GM12878 (cell line): ENCODE data around the gene TEX54. TPM values are rescaled to one million over a fixed set of nuclear protein-coding genes. Genes with fewer than 3 reads are reported as not detected.

ENCODE experiments used
- ATAC-seq: fragments of 200-7000 bp; cut with Tn5 transposase; 3 replicates; pipeline ENCODE4 v1.9.1; 2020; ENCODE audit warnings: mild to moderate bottlenecking, moderate library complexity
- BruUV-seq: library from RNA; stranded (reverse); fragments of 400-500 nt; replicated peaks from 2 replicates; lab custom pipeline; 2021; lab: Mats Ljungman, UMichigan
- CTCF ChIA-PET: fragments of 300-600 bp; sonication (Branson Sonifier 250); formaldehyde crosslinking; extraction: SDS; loops from one replicate; lab custom pipeline; 2021; ENCODE audit warnings: inconsistent platforms; lab: Yijun Ruan, JAX
- POLR2A ChIA-PET: fragments of 350-600 bp; formaldehyde crosslinking; extraction: SDS; loops from one replicate; lab custom pipeline; 2021; ENCODE audit warnings: inconsistent platforms; lab: Charles Lee
- RAD21 ChIA-PET: fragments of 300-600 bp; sonication (Branson Sonifier 250); formaldehyde crosslinking; loops from one replicate; lab custom pipeline; 2023; ENCODE audit warnings: antibody characterized with exemption; ENCODE audit not compliant: unreplicated experiment; lab: Charles Lee
- SMC1A ChIA-PET: fragments of 300-600 bp; sonication (Branson Sonifier 250); formaldehyde crosslinking; loops from one replicate; lab custom pipeline; 2023; ENCODE audit not compliant: unreplicated experiment, uncharacterized antibody; lab: Charles Lee
- DNase-seq: peaks from one replicate; pipeline ENCODE4 v3.0.0-alpha.2; 2011; ENCODE audit warnings: low read depth, low spot score
- FAIRE-seq: peaks from 3 replicates; lab custom pipeline; 2011; peaks lifted over from hg19 to GRCh38; lab: Jason Lieb, UNC
- H2AFZ ChIP-seq: 2 replicates; pipeline ENCODE4 v1.6.0; 2011; ENCODE audit warnings: low read depth, low read length, control low read depth; ENCODE audit not compliant: control insufficient read depth
- H3K27ac ChIP-seq: 2 replicates; pipeline ENCODE4 v1.5.1; 2011; ENCODE audit warnings: control low read depth; ENCODE audit not compliant: control insufficient read depth, insufficient read depth
- H3K27me3 ChIP-seq, 2 experiments: replicated peaks in 1 of 2; 2 replicates each; pipeline versions ENCODE4 v1.6.0 to v1.6.1; 2011; ENCODE audit warnings: low read length in 1 of 2; ENCODE audit not compliant: control insufficient read depth in 2 of 2, insufficient read depth in 2 of 2
- H3K36me3 ChIP-seq, 2 experiments: 2 replicates each; pipeline ENCODE4 v1.5.1; 2011; ENCODE audit warnings: low read length in 1 of 2; ENCODE audit not compliant: control insufficient read depth in 2 of 2, insufficient read depth in 2 of 2
- H3K4me1 ChIP-seq: 2 replicates; pipeline ENCODE4 v1.6.1; 2011; ENCODE audit warnings: mild to moderate bottlenecking, low read length, moderate library complexity, mixed read lengths; ENCODE audit not compliant: control insufficient read depth, insufficient read depth
- H3K4me2 ChIP-seq: 2 replicates; pipeline ENCODE4 v1.6.0; 2011; ENCODE audit warnings: control low read depth; ENCODE audit not compliant: control insufficient read depth, insufficient read depth
- H3K4me3 ChIP-seq: fragments of 200-600 bp; sonication (generic); 2 replicates; pipeline ENCODE4 v1.5.1; 2016
- H3K79me2 ChIP-seq: 2 replicates; pipeline ENCODE4 v1.6.0; 2011; ENCODE audit warnings: low read length; ENCODE audit not compliant: control insufficient read depth, insufficient read depth
- H3K9ac ChIP-seq: 2 replicates; pipeline ENCODE4 v1.8.0; 2011; ENCODE audit warnings: low read length, control low read depth, mixed read lengths; ENCODE audit not compliant: control insufficient read depth, insufficient read depth
- H3K9me3 ChIP-seq: replicated peaks from 3 replicates; pipeline ENCODE4 v1.5.1; 2011; ENCODE audit warnings: mild to moderate bottlenecking, low read length; ENCODE audit not compliant: control insufficient read depth, insufficient read depth
- H4K20me1 ChIP-seq: 2 replicates; pipeline ENCODE4 v1.6.0; 2011; ENCODE audit not compliant: control insufficient read depth, insufficient read depth
- BHLHE40 ChIP-seq, 2 experiments: fragments of 450-650 bp in 1 of 2; IDR thresholded peaks; 2 replicates each; pipeline ENCODE4 v1.6.1; 2011 to 2017; ENCODE audit warnings: low read depth in 2 of 2, borderline replicate concordance in 1 of 2, improper control_type of control experiment in 1 of 2, low read length in 1 of 2, mild to moderate bottlenecking in 1 of 2
- EED ChIP-seq: sonication (generic); IDR thresholded peaks from 2 replicates; pipeline ENCODE4 v1.6.1; 2016; ENCODE audit warnings: antibody characterized with exemption, low read depth
- EGR1 ChIP-seq, 2 experiments: IDR thresholded peaks; 1 replicate in 1 of 2; 2 replicates in 1 of 2; pipeline ENCODE4 v1.6.1; 2011 to 2012; ENCODE audit warnings: low read depth in 2 of 2, low read length in 2 of 2, borderline replicate concordance in 1 of 2, mild to moderate bottlenecking in 1 of 2, moderate library complexity in 1 of 2
- EZH2 ChIP-seq: IDR thresholded peaks from 2 replicates; pipeline ENCODE4 v1.6.1; 2012; ENCODE audit warnings: low read depth, mild to moderate bottlenecking, control low read depth, inconsistent platforms, low read length, borderline replicate concordance; ENCODE audit not compliant: control insufficient read depth
- KDM1A ChIP-seq: fragments of 200-600 bp; sonication (generic); IDR thresholded peaks from 2 replicates; pipeline ENCODE4 v1.6.1; 2016; ENCODE audit warnings: borderline replicate concordance
- MLLT1 ChIP-seq: fragments of 450-650 bp; IDR thresholded peaks from 2 replicates; pipeline ENCODE4 v1.6.1; 2016; ENCODE audit warnings: mild to moderate bottlenecking
- PAX8 ChIP-seq: fragments of 450-650 bp; IDR thresholded peaks from 2 replicates; pipeline ENCODE4 v1.6.1; 2017; ENCODE audit warnings: mild to moderate bottlenecking, moderate library complexity
- RFX5 ChIP-seq: IDR thresholded peaks from 2 replicates; pipeline ENCODE4 v1.6.1; 2011; ENCODE audit warnings: low read depth, low read length, improper control_type of control experiment
- RUNX3 ChIP-seq: IDR thresholded peaks from 2 replicates; pipeline ENCODE4 v1.6.1; 2012; ENCODE audit warnings: low read length, inconsistent platforms
- SIX5 ChIP-seq: IDR thresholded peaks from 2 replicates; pipeline ENCODE4 v1.6.1; 2011; ENCODE audit warnings: mild to moderate bottlenecking, low read depth, low read length, moderate library complexity; ENCODE audit not compliant: severe bottlenecking
- SMAD5 ChIP-seq: IDR thresholded peaks from 2 replicates; pipeline ENCODE4 v1.6.1; 2016; ENCODE audit warnings: antibody characterized with exemption, low read depth
- SP1 ChIP-seq: IDR thresholded peaks from one replicate; pipeline ENCODE4 v1.6.1; 2011; ENCODE audit warnings: low read depth, low read length
- TBL1XR1 ChIP-seq: IDR thresholded peaks from 2 replicates; pipeline ENCODE4 v1.6.1; 2012; ENCODE audit warnings: low read depth, low read length, improper control_type of control experiment
- ZNF592 ChIP-seq: fragments of 450-650 bp; IDR thresholded peaks from 2 replicates; pipeline ENCODE4 v1.6.1; 2017; ENCODE audit warnings: mild to moderate bottlenecking, moderate library complexity
- ZNF622 ChIP-seq: fragments of 450-650 bp; IDR thresholded peaks from 2 replicates; pipeline ENCODE4 v1.6.1; 2017; ENCODE audit warnings: mild to moderate bottlenecking, inconsistent platforms
- WGBS: methylation state at CpG from one replicate; pipeline ENCODE4 v1.1.6; 2016; ENCODE audit warnings: low lambda C conversion rate; ENCODE audit not compliant: insufficient replicate concordance, insufficient coverage; ENCODE audit errors: missing lambda C conversion rate; 5-methylcytosine and 5-hydroxymethylcytosine counted together
- in situ Hi-C: fragments of 300-500 bp; cut with MboI; formaldehyde crosslinking; loops from 9 replicates; pipeline ENCODE4 v1.14.3; 2018; ENCODE audit warnings: mixed read lengths
- intact Hi-C: fragments of 100-400 bp; cut with micrococcal nuclease; formaldehyde crosslinking; loops from one replicate; pipeline ENCODE4 v1.14.2; 2022; ENCODE audit not compliant: unreplicated experiment
- polyA plus RNA-seq, 11 experiments: library from polyadenylated mRNA; depleted of rRNA in 4 of 11; unstranded in 6 of 11; stranded (reverse) in 5 of 11; fragments of >200 nt; fragmentation: Nextera tagmentation in 4 of 11; fragmentation: Illumina TruSeq in 1 of 11; extraction: Ambion mirVana in 4 of 11; extraction: Trizol in 1 of 11; gene quantifications; 1 replicate in 1 of 11; 2 replicates in 10 of 11; pipeline versions ENCODE4 v1.2.1 to v1.2.3, GENCODE V29; 2011 to 2016; ENCODE audit warnings: inconsistent platforms in 2 of 11, missing spikeins in 2 of 11, low read depth in 1 of 11
- total RNA-seq, 4 experiments: library from RNA; depleted of rRNA in 3 of 4; stranded (reverse); fragments of >200 nt in 3 of 4; fragmentation: Illumina TruSeq in 1 of 4; extraction: Trizol in 1 of 4; gene quantifications; 2 replicates each; pipeline versions ENCODE4 v1.2.1 to v1.2.3, GENCODE V29; 2013 to 2021

Gene TEX54
- total and polyA plus RNA-seq, 10 of the 15 experiments (the other 5 are each of a cell fraction or from before 2014, with no cell fraction given): 0.38 to 0.68 (median 0.51) TPM; not detected in 7

GRCh38 chr11:62842171-62842741, 9.6 kb upstream of the TEX54 start (continued):
- TF ChIP-seq KDM1A: no peak
- no peak for TF ChIP-seq BHLHE40 (IDR thresholded peaks at IDR 0.05; ENCODE audit: borderline replicate concordance in 1 of 2, low read depth in 2 of 2, low read length in 1 of 2)
- TF ChIP-seq MLLT1: peak; percentile 87
- no peak for TF ChIP-seq TBL1XR1
- TF ChIP-seq EGR1 (IDR thresholded peaks at IDR 0.05; ENCODE audit: borderline replicate concordance in 1 of 2, low read depth in 2 of 2, low read length in 2 of 2): no peak
- TF ChIP-seq PAX8: no peak
- TF ChIP-seq SP1: no peak

GRCh38 chr11:62841361-62842170, 8.9 kb upstream of the TEX54 start:
- in situ Hi-C loops: no loop called here
- POLR2A ChIA-PET: interaction anchor here (0.7 to 3.4 kb wide), 26 partner anchors 9 to 297 kb away, joined by 3 to 92 read pairs (median 5); partner anchors contain the start of genes HNRNPUL2, LBHD1, NXF1 and POLR2G
- H3K4me1 ChIP-seq: peaks cover 7% of the 10 kb centered on the region
- peak overlapping the region; percentile 68; the same call in 1 of the 2 replicates for H3K4me3 ChIP-seq
- FAIRE-seq (peak; percentile 100), ATAC-seq (peak; percentile 83), DNase-seq (peak; percentile 100)
- RAD21 ChIA-PET: interaction anchor here (0.9 to 2.9 kb wide), 13 partner anchors 10 to 286 kb away, joined by 3 to 31 read pairs (median 4); partner anchors contain the start of genes HNRNPUL2, POLR2G, STX5 and TMEM179B
- peak overlapping the region; percentile 99 for H3K9ac ChIP-seq
- H3K79me2 ChIP-seq: peaks cover 22% of the 10 kb centered on the region
- SMC1A ChIA-PET: interaction anchor here (1.2 to 3.0 kb wide), 8 partner anchors 10 to 176 kb away, joined by 3 to 36 read pairs (median 6); partner anchors contain the start of genes C11orf98, CSKMT, STX5 and TEX54
- no peaks in the 10 kb centered on the region for H4K20me1 ChIP-seq
- H3K4me2 ChIP-seq: peak overlapping the region; percentile 89
- CTCF ChIA-PET: interaction anchor here (0.6 to 3.4 kb wide), 10 partner anchors 9 to 285 kb away, joined by 3 to 28 read pairs (median 4); partner anchors contain the start of gene TMEM179B
- peak overlapping the region; percentile 90 for H2AFZ ChIP-seq
- peak overlapping the region; percentile 99 for H3K27ac ChIP-seq
- H3K9me3 ChIP-seq: no peaks in the 10 kb centered on the region
- no peaks in the 10 kb centered on the region for H3K27me3 ChIP-seq
- intact Hi-C loops: loop anchor here (1.0 to 2.0 kb wide), 4 partner anchors 15 to 161 kb away; partner anchors contain the start of genes SLC3A2 and TTC9C
- under 1% methylated on average over 33 of the region's 33 CpGs for WGBS
- H3K36me3 ChIP-seq: no peaks in the 10 kb centered on the region
- TSS peak; percentile 98 for BruUV-seq
- TF ChIP-seq KDM1A: no peak
- TF ChIP-seq SIX5: no peak
- TF ChIP-seq EED: peak; percentile 92
- TF ChIP-seq EZH2: peak; percentile 96; the same call in 1 of the 2 replicates
- TF ChIP-seq RUNX3: peak; percentile 82
- peak; percentile 75 for TF ChIP-seq ZNF592
- TF ChIP-seq ZNF622: peak; percentile 39; the same call in 1 of the 2 replicates
- no peak for TF ChIP-seq RFX5
- peak; percentile 100 for TF ChIP-seq SMAD5
